K562 treated with DMSO at 1 percent for 12 hours (cell line): Measurements from ENCODE around the gene SLC35C1. TPM values are rescaled to one million over a fixed set of nuclear protein-coding genes. Genes with fewer than 3 reads are reported as not detected.

ENCODE experiments used
- total RNA-seq: library from RNA; unstranded; fragments of 300-600 nt; gene quantifications from 2 replicates; pipeline ENCODE4 v1.2.3, GENCODE V29; 2022; ENCODE audit not compliant: insufficient read depth

The SLC35C1 gene
- total RNA-seq: 7.3 and 15.9 TPM in 2 replicates

GRCh38 chr11:45804761-45805304 lies at the start of gene SLC35C1:
SLC35C1 (plus strand) TSS chr11:45805149; CDS start chr11:45805802, 653 bp downstream.

GRCh38 chr11:45846974-45847910 lies 42.3 kb downstream of the SLC35C1 start, which contains the start of gene CRY2:
CRY2 (plus strand) TSS chr11:45847475; CDS start chr11:45847491, 16 bp downstream.

Other genes with a start within 250 kb of the SLC35C1 start
- not detected in 2 replicates for gene CHST1, start 139.5 kb upstream of the SLC35C1 start, total RNA-seq
- gene CRY2, start 42.3 kb downstream of the SLC35C1 start, total RNA-seq: 7.2 and 20.0 TPM in 2 replicates
- 4.2 and 5.8 TPM in 2 replicates for gene MAPK8IP1, start 80.5 kb downstream of the SLC35C1 start, total RNA-seq
- not detected in 2 replicates for gene FREY1, start 102.1 kb downstream of the SLC35C1 start, total RNA-seq
- gene PEX16, start 112.7 kb downstream of the SLC35C1 start, total RNA-seq: 31.6 and 39.4 TPM in 2 replicates
- gene LARGE2, start 117.5 kb downstream of the SLC35C1 start, total RNA-seq: 4.0 and 5.0 TPM in 2 replicates